ENCODE data around the gene UFC1.

UFC1 gene

DNA sequence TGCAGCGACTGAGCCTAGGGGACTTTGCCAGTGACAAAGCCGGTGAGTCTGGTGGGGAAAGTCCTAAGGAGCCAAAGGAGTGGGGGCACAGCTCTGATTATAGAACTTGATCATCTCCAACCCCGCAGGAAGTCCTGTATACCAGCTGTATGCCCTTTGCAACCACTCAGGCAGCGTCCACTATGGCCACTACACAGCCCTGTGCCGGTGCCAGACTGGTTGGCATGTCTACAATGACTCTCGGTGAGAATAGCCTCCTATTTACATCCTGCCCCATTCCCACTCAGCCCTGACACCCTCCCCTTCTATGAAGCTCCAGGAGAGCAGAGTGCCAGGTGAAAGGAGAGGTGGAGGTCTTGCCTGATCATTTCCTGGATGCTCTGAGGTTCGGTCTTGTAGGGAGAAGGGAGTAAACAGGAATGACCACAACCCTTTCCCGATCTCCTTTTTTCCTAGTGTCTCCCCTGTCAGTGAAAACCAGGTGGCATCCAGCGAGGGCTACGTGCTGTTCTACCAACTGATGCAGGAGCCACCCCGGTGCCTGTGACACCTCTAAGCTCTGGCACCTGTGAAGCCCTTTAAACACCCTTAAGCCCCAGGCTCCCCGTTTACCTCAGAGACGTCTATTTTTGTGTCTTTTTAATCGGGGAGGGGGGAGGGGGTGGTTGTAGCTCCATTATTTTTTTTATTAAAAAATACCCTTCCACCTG is 11.3 kb downstream of the UFC1 start:
- TF ChIP-seq, protein P1, sequence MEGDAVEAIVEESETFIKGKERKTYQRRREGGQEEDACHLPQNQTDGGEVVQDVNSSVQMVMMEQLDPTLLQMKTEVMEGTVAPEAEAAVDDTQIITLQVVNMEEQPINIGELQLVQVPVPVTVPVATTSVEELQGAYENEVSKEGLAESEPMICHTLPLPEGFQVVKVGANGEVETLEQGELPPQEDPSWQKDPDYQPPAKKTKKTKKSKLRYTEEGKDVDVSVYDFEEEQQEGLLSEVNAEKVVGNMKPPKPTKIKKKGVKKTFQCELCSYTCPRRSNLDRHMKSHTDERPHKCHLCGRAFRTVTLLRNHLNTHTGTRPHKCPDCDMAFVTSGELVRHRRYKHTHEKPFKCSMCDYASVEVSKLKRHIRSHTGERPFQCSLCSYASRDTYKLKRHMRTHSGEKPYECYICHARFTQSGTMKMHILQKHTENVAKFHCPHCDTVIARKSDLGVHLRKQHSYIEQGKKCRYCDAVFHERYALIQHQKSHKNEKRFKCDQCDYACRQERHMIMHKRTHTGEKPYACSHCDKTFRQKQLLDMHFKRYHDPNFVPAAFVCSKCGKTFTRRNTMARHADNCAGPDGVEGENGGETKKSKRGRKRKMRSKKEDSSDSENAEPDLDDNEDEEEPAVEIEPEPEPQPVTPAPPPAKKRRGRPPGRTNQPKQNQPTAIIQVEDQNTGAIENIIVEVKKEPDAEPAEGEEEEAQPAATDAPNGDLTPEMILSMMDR (IDR thresholded peaks at IDR 0.05; ENCODE audit: insufficient read depth, missing control alignments) = no peak
- DNase-seq (ENCODE audit: insufficient read length, low spot score) (no peak), FAIRE-seq (no peak)

DNA sequence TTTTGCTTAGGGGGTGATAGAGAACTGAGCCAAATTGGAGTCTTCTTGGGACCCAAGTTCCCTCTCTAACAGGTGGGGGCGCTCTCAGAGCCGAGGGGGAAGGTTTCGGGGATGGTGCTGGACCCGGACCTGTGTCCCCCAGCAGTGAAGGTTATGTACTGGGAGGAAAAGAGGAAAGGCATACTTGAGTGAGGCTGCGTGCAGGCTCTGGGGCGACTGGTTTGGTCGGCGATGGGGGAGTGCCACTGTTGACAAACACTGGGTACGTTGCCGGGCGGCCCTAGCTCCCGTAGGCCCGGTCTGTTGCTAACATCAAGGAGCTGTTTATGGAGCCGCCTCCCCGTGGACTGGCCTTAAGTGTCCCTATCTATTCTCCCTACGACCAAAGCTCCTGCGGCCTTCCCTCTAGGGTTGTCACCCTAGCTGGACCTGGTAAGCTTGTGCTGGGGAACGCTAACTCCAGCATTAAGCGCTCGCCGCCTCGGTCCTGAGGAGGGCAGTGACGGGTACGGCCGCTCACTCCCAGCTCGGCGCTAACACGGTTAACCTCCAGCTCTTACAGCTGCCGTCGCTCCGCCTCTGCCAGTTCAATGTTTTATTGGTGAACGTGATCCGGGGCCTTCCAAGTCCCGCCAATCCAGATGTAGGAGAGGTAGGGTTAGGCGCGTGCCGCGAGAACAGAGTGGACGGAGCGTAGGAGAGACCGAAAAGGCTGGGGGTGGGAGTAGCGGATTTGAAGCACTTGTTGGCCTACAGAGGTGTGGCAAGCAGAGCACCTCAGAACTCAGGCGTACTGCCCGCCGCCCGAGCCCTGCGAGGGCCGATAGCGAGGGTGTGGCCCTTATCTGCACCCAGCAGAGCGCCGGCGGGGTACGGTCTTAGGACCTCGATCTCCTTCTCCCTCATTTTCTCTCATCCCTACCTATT is 12.2 kb downstream of the UFC1 start, which contains the start of gene PPOX:
Gene PPOX, plus strand, starts transcription at position 685 of the 927 bp plus-strand sequence. CDS start 422 bp downstream, outside the sequence.
- peak; percentile 96 for DNase-seq (ENCODE audit: insufficient read length, low spot score)
- TF ChIP-seq, protein P1 (IDR thresholded peaks at IDR 0.05; ENCODE audit: insufficient read depth, missing control alignments) = peak; percentile 69
- peak; percentile 84 for FAIRE-seq

DNA sequence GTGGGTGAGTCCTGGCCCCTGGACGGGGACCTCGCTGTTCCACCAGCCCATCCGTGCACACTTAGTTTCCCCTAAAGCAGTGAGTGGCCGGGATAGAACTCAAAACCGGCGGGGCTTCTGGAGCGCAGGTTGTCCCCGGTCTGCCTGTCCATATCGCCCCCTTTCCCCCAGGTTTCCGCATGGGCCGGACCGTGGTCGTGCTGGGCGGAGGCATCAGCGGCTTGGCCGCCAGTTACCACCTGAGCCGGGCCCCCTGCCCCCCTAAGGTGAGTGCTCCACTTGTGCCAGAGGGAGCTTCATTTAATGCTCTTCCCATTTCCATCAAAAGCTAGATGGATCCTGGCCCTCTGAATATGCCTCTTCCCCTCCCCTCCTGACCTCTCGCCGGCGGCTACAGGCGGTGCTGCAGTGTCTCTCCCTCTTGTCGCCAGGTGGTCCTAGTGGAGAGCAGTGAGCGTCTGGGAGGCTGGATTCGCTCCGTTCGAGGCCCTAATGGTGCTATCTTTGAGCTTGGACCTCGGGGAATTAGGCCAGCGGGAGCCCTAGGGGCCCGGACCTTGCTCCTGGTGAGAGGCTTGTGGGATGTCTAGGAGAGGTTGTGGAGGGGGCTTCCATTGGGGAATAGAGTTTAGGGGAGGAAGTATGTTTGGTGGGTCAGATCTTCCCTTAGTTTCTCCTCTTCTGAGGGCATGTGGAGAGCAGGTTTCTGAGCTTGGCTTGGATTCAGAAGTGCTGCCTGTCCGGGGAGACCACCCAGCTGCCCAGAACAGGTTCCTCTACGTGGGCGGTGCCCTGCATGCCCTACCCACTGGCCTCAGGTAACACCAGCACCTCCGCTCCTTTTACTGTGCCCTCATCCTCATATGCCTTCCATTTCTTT is 13.1 kb downstream of the UFC1 start:
- no peak for FAIRE-seq
- no peak for DNase-seq (ENCODE audit: insufficient read length, low spot score)
- TF ChIP-seq, protein P1 (IDR thresholded peaks at IDR 0.05; ENCODE audit: insufficient read depth, missing control alignments) = no peak

DNA sequence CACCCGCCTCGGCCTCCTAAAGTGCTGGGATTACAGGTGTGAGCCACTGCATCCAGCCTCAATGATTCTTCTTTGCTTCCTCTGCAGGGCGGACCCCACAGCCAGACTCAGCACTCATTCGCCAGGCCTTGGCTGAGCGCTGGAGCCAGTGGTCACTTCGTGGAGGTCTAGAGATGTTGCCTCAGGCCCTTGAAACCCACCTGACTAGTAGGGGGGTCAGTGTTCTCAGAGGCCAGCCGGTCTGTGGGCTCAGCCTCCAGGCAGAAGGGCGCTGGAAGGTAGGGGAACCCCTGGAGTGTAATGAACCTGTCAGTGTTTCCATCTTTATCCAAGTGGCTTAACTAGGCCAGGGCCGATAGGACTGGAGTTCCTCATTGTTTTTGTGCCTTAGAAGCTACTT is 15.1 kb downstream of the UFC1 start:
- FAIRE-seq (no peak), DNase-seq (ENCODE audit: insufficient read length, low spot score) (no peak)
- TF ChIP-seq, protein P1 (IDR thresholded peaks at IDR 0.05; ENCODE audit: insufficient read depth, missing control alignments) = no peak

DNA sequence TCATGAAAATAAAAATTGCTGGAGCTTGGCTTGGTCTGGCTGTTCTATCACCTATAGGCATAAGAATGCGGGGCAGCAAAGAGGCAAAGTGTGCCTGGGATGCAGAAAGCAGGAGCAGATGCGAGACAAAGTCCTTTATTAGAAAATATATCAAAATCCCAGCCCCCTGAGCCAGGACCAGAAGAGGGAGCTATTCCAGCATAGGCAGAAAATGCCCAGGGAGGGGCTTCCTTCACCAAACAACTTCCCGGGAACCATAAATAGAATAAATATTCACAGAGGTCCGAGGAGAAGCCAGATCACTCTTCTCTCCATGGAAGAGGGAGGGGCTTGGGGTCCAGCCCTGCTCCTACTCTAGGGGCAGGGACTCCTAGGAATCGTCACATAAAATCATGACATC is 17.4 kb downstream of the UFC1 start:
- TF ChIP-seq, protein P1 (IDR thresholded peaks at IDR 0.05; ENCODE audit: insufficient read depth, missing control alignments) = peak; percentile 24
- FAIRE-seq = no peak

DNA sequence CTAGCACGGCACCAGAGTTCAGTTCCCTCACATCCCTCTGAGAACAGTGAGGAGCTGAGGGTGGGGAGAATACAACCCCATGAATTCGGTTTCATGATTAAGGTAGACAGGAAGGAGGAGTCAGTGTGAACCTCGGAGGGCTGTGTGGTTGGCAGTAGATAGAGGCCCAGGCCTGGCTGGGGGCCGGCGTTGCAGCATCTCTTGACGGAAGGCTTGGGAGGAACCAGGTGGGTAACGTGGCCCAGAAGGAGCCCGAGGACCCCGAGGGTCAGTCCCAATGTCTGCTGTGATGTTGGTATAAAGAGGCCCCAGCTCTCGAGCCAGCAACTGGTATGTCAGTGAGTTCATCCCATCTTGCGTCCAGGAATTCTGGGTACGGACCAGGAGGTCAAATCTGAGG is 17.9 kb downstream of the UFC1 start:
- FAIRE-seq (no peak), DNase-seq (ENCODE audit: insufficient read length, low spot score) (no peak)
- TF ChIP-seq, protein P1 (IDR thresholded peaks at IDR 0.05; ENCODE audit: insufficient read depth, missing control alignments) = no peak

More for the DNA sequence above, 17.4 kb downstream of the UFC1 start:
- no peak for DNase-seq (ENCODE audit: insufficient read length, low spot score)
